ENCODE measurements around the gene VAV1.

DNA sequence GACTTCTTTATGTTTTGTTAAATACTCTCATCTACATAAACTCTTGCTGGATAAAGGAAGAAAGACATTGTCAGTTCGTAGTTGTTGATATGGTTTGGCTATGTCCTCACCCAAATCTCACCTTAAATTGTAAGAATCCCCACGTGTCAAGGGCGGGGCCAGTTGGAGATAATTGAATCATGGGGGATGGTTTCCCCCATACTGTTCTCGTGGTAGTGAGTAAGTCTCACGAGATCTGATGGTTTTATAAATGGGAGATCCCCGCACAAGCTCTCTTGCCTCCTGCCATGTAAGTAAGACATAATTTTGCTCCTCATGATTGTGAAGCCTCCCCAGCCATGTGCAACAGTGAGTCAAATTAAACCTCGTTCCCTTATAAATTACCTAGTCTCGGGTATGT lies 118.4 kb downstream of the VAV1 start:
- TF ChIP-seq, protein P1, sequence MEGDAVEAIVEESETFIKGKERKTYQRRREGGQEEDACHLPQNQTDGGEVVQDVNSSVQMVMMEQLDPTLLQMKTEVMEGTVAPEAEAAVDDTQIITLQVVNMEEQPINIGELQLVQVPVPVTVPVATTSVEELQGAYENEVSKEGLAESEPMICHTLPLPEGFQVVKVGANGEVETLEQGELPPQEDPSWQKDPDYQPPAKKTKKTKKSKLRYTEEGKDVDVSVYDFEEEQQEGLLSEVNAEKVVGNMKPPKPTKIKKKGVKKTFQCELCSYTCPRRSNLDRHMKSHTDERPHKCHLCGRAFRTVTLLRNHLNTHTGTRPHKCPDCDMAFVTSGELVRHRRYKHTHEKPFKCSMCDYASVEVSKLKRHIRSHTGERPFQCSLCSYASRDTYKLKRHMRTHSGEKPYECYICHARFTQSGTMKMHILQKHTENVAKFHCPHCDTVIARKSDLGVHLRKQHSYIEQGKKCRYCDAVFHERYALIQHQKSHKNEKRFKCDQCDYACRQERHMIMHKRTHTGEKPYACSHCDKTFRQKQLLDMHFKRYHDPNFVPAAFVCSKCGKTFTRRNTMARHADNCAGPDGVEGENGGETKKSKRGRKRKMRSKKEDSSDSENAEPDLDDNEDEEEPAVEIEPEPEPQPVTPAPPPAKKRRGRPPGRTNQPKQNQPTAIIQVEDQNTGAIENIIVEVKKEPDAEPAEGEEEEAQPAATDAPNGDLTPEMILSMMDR (IDR thresholded peaks at IDR 0.05), result no peak
- TF ChIP-seq ESRRA (IDR thresholded peaks at IDR 0.05; ENCODE audit: borderline replicate concordance, low read length) (no peak), NPAS2 (CRISPR knock-in tag; IDR thresholded peaks at IDR 0.05; ENCODE audit: borderline replicate concordance) (no peak), ZC3H11A (IDR thresholded peaks at IDR 0.05) (no peak), CEBPB (IDR thresholded peaks at IDR 0.05) (no peak)

Data from A549 (cell line).